HG03097 (cell line): ENCODE results near the gene ACOX2.

Experiments
- ATAC-seq: cut with Tn5 transposase; IDR thresholded peaks from one replicate; pipeline ENCODE4 v1.9.1; 2021; ENCODE audit not compliant: unreplicated experiment, low FRiP score

The ACOX2 gene

DNA sequence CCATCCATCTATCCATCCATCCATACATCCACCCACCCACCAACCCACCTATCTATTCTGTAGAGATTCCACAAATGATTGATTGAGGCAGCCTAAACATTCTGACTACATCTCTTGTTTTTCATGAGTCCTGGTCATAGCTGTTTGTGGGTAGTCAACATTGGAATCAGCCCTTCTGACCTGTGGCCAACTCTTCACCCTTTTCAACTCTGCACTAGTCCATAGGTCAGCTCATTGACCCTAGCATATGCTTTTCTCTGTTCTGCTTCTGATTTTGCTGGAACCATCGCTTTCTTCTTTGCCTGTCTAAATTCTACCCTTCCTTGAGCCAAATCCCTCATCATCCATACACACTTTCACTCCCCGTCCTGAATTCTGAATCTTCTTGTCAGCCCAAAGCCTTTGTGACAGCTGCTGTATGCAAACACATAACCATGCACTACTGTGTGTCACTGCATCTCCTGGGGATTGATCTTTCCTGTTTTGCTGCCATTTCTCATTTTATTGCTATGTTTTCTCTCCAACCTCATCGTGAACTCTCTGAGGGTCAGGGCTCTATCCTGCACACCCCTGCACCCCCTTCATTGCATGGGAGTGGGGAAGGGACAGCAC lies 61.9 kb downstream of the ACOX2 start:
- ATAC-seq: no peak

- no peak for ATAC-seq
These were observed 62.6 kb downstream of the ACOX2 start for GRCh38 chr3:58474348-58474911.

DNA sequence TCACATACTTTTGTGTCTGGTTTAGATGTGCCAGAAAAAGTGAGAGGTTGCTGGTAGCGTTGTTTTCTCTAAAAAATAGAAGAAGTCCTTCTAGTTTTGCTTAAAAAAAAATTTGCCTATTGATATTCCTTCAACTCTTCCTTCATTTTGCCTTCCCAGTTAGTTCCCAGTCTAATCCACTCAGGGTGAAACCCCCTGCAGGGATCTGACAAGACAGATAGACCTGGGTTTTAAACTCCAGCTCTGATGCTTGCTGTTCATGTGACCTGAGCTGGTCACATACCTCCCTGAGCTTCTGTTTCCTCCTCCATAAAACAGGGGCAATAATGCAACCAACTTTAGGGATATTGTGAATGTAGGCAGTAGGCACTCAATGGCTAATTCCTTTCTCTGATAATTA lies 63.7 kb downstream of the ACOX2 start:
- no peak for ATAC-seq

GRCh38 chr3:58471025-58471887 lies 65.7 kb downstream of the ACOX2 start:
- ATAC-seq: no peak

DNA sequence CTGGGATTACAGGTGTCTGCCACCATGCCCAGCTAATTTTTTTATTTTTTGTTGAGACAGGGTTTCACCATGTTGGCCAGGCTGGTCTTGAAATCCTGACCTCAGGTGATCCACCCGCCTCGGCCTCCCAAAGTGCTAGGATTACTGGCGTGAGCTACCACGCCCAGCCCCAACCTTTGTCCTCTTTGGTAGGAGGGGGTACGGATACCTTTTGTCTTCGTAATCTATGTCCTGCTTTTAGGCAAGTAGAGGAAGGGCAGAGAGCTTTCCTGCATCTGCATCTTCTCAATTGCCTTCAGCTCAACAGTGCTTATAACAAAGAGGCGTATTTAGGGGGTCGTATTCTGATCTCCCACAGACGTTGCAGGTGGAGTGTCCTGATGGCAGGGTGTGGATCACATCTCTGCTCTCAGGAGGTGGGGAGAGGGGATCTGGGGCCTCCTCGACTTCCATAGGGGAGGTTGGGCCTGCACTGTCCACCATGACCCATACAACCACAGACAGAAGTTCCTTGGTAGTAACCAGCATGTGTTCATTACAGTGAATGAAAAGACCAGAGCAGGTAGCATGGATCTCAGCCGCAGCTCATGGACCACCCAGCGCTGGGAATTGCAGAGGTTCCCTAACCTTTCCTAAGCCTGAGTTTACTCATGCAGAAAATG lies 66.5 kb downstream of the ACOX2 start:
- ATAC-seq: no peak

DNA sequence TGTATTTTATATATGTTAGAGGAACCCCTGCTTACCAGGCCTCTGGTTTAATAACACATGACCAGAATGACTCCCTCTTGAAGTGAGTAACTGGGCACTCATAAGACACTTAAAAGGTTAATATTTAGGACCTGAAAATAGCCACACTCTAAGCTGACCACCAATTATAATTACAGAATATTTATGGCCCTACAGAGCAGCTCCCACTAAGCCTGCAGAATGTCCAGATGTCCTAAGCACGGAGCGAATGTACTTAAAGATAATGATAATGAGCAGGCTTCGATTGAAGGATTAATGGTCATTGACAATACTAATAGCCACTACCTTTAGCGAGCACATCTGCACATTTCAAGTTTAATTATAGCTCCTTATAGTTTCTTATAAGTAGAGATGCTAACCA lies 67.9 kb downstream of the ACOX2 start:
- no peak for ATAC-seq

GRCh38 chr3:58466899-58467563 lies 70.0 kb downstream of the ACOX2 start:
- ATAC-seq: no peak

- no peak for ATAC-seq
These were observed 72.1 kb downstream of the ACOX2 start for GRCh38 chr3:58464866-58465265.

DNA sequence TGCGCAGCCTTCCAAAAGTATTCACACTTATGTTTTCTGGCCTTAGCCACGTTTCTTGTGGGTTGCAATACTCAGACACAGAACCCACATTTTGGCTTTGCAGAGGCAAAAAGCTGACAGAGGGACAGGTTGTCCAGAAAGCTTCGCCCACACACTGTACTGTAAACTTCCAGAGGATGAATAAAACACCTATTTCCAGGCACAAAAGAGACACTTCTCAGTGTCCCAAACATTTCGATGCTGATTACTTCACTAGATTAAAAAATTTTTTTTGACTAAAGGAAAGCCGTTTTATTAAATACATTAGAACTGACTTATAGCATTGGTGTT lies 73.1 kb downstream of the ACOX2 start:
- ATAC-seq: no peak

DNA sequence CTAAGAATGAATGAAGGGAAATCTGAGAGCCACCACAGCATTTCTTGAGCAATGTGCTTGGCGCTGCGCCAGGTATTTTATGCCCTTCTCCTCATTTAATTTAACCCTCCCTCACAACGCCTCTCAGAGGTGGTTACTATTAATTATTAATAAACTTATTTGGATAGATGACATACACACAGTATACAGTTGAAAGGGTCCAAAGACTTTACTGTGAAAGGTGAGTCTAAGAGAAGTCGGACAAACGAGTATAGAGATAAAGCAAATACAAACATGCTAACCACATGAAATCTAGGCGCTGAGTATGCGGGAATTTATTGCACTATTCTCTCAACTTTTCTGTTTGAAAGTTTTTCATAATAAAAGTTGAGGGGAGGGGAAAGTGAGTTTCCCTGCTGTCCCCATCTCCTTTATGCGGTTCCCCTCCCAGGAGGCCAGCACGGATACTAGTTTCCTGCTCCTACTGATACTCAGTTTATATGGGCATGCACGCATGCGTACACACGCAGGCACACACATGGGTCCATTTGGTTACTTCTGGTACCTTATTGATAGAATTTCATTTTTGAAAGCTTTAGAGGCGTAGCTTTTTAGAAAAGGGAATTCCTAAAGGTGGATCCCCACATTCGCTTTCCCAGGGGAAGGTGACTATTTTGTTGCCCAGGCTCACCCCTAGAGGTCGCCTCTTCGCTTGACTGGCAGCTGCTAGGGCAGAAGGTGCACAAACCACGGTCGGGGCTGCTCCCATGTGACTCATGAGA lies 73.6 kb downstream of the ACOX2 start:
- peak; percentile 82 for ATAC-seq

DNA sequence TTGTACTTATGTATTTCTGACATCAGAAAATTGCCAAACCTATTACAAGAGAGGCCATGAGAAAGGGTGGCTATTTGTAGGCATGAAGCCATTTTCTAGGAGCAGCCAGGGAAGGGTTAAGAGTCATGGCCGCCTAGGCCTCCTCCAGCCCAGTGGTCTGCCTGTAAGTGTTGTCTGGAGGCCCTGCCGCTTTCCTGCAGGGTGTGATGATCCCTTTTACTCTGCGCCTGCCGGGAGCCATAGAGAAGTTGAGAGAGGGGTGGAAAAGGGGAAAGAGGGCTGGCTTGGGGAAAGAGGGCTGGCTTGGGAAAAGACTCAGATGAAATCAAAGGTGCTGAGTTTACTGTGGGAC lies 74.2 kb downstream of the ACOX2 start:
- no peak for ATAC-seq

- no peak for ATAC-seq
These were observed 77.8 kb downstream of the ACOX2 start for GRCh38 chr3:58459160-58459559.
